Spleen (tissue), 11 donors: ENCODE data around the gene HNRNPA1. TPM values are rescaled to one million over a fixed set of nuclear protein-coding genes. Genes with fewer than 3 reads are reported as not detected.

Source experiments
- DNase-seq: peaks from one replicate; pipeline ENCODE4 v3.0.0-alpha.2; 2020
- H3K27ac ChIP-seq, 8 donors: fragments of 200-600 bp; sonication (generic) in 7 of 8; 1 replicate in 4 of 8; 2 replicates in 4 of 8; pipeline versions ENCODE4 v1.5.0 to v1.8.0; 2016 to 2021; ENCODE audit warnings: inconsistent platforms in 4 of 8, mild to moderate bottlenecking in 4 of 8, moderate library complexity in 1 of 8
- H3K27me3 ChIP-seq, 7 donors: fragments of 200-600 bp; sonication (generic) in 6 of 7; replicated peaks in 1 of 7; 1 replicate in 4 of 7; 2 replicates in 3 of 7; pipeline versions ENCODE4 v1.5.0 to v1.8.0; 2016 to 2021; ENCODE audit warnings: inconsistent platforms in 3 of 7, mild to moderate bottlenecking in 1 of 7
- H3K36me3 ChIP-seq, 6 donors: fragments of 200-600 bp; sonication (generic) in 5 of 6; 1 replicate in 4 of 6; 2 replicates in 2 of 6; pipeline versions ENCODE4 v1.5.0 to v1.8.0; 2016 to 2021; ENCODE audit warnings: inconsistent platforms in 2 of 6
- H3K4me1 ChIP-seq, 6 donors: fragments of 200-600 bp; sonication (generic) in 5 of 6; 1 replicate in 3 of 6; 2 replicates in 3 of 6; pipeline versions ENCODE4 v1.5.0 to v1.8.0; 2016 to 2021; ENCODE audit warnings: inconsistent platforms in 3 of 6
- H3K4me3 ChIP-seq, 8 donors: fragments of 200-600 bp; sonication (generic) in 7 of 8; 1 replicate in 4 of 8; 2 replicates in 4 of 8; pipeline versions ENCODE4 v1.5.0 to v1.8.0; 2016 to 2021; ENCODE audit warnings: inconsistent platforms in 4 of 8, mild to moderate bottlenecking in 4 of 8, moderate library complexity in 2 of 8
- H3K9me3 ChIP-seq, 8 donors: fragments of 200-600 bp; sonication (generic) in 7 of 8; 1 replicate in 4 of 8; 2 replicates in 4 of 8; pipeline versions ENCODE4 v1.5.0 to v1.8.0; 2016 to 2021; ENCODE audit warnings: inconsistent platforms in 4 of 8
- CTCF ChIP-seq, 11 experiments: fragments of 200-600 bp in 7 of 11; fragments of 450-650 bp in 4 of 11; sonication (generic) in 4 of 11; IDR thresholded peaks in 8 of 11; conservative IDR thresholded peaks in 3 of 11; 1 replicate in 7 of 11; 2 replicates in 4 of 11; pipeline versions ENCODE4 v1.4.0 to v1.8.0; 2016 to 2021; ENCODE audit warnings: antibody characterized with exemption in 11 of 11, inconsistent platforms in 4 of 11, mild to moderate bottlenecking in 1 of 11
- POLR2A ChIP-seq, 3 donors: fragments of 450-650 bp; IDR thresholded peaks; one replicate each; pipeline ENCODE4 v1.5.1; 2017; ENCODE audit warnings: antibody characterized with exemption in 3 of 3, mild to moderate bottlenecking in 1 of 3
- POLR2AphosphoS5 ChIP-seq, 3 donors: sonication (generic); formaldehyde crosslinking; IDR thresholded peaks; one replicate each; pipeline ENCODE4 v1.5.1; 2017; ENCODE audit warnings: antibody characterized with exemption in 3 of 3
- WGBS, 5 donors: extraction: QIAGEN DNeasy Blood & Tissue Kit in 3 of 5; methylation state at CpG; one replicate each; pipeline versions ENCODE4 v1.1.5 to v1.1.7; 2013 to 2018; 5-methylcytosine and 5-hydroxymethylcytosine counted together
- intact Hi-C: fragments of 100-400 bp; cut with DNase I; formaldehyde crosslinking; loops from one replicate; pipeline ENCODE4 v1.15.0; 2023; ENCODE audit warnings: low total_unique reads
- polyA plus RNA-seq, 3 donors: library from polyadenylated mRNA; stranded (reverse); fragments of 200-250 nt; gene quantifications; one replicate each; pipeline ENCODE4 v1.2.1, GENCODE V29; 2013
- total RNA-seq, 7 donors: library from RNA; depleted of rRNA in 3 of 7; stranded (reverse); fragments of >200 nt in 3 of 7; fragmentation: NEBNext Ultra II Directional in 4 of 7; extraction: Animal tissue kit (Norgen Biotek cat#: 25700) in 4 of 7; gene quantifications; one replicate each; pipeline versions ENCODE4 v1.1.0 to v1.2.1, GENCODE V29; 2016 to 2021
- donor health status: healthy with polysubstance abuse.
- donor health status: DM: no; HTN: no; CAD: no; lungs with moderate emphysema.
- donor health status: DM: no; HTN: no; CAD: no.
- donor health status: Bipolar disorder and iron deficiency.
- donor health status: healthy.
- donor health status: DM: no; HTN: no; CAD: no.
- donor health status: DM: yes; HTN: yes; CAD: no.

The HNRNPA1 gene
- total and polyA plus RNA-seq, 10 donors, result 511 to 1,168 (median 873) TPM

DNA sequence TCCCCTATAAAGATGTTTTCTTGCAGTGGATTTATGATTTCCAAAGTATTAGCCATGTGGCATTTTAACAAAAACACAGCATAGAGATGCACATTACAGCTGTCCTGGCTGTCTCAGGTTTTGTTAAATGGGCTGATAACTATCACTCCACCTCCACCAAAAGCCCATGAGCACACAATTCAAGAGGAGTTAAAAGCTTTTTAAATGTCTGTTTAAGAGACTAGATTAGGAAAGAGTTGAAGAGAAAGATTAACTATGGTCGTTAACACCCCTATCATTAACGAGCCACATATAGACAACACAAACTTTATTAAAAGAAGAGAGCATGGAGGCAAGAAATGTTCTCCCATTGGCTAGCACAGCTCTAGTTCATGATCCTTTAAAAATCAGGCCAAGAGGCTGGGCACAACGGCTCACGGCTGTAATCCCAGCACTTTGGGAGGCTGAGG lies 15.1 kb upstream of the HNRNPA1 start:
- Histone ChIP-seq H3K4me3 (no peak overlapping the region), H3K9me3 (no peaks in the 10 kb centered on the region), H3K27ac (no peak overlapping the region), H3K27me3 (no peaks in the 10 kb centered on the region), H3K36me3 (peaks cover 0 to 6% (median 0%) of the 10 kb centered on the region in 6 donors), H3K4me1 (peaks cover 0 to 41% (median 17%) of the 10 kb centered on the region in 6 donors)
- no peak for DNase-seq
- intact Hi-C loops, result no loop called here
- WGBS, 5 donors, result 84 to 96% (median 93%) methylated on average over 4 of the region's 4 CpGs
- TF ChIP-seq CTCF (IDR thresholded peaks at IDR 0.05 in 8 of 11, conservative IDR thresholded peaks at IDR 0.05 in 3 of 11), result no peak

DNA sequence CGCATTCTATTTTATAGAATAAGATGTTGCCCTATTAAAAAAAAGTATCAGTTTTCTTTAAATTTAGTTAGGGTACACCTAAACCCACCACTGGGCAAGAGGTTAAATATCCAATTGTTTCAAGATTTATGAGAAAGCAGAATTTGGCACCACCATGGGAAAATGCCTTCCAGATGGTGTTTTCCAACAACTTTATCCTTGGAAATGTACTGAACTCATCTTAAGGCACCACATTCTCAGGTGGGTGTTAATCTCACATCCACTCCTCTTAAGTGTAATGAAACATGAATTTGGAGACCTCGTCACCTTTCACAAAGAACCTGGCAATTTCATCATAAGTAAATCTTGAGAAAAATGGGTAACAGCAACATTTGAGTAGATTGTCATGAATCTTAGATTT lies 13.7 kb upstream of the HNRNPA1 start:
- H3K27ac ChIP-seq, result no peak overlapping the region
- H3K27me3 ChIP-seq, result no peaks in the 10 kb centered on the region
- intact Hi-C loops, result no loop called here
- H3K4me1 ChIP-seq, result peaks cover 0 to 27% (median 7%) of the 10 kb centered on the region in 6 donors
- peaks cover 0 to 6% (median 0%) of the 10 kb centered on the region in 6 donors for H3K36me3 ChIP-seq
- DNase-seq, result no peak
- 92 to 98% (median 94%) methylated on average over 2 of the region's 2 CpGs for WGBS, 5 donors
- no peaks in the 10 kb centered on the region for H3K9me3 ChIP-seq
- no peak for TF ChIP-seq POLR2A (IDR thresholded peaks at IDR 0.05)
- no peak overlapping the region for H3K4me3 ChIP-seq

GRCh38 chr12:54270345-54270744 lies 10.2 kb upstream of the HNRNPA1 start:
- peaks cover 0 to 28% (median 5%) of the 10 kb centered on the region in 6 donors for H3K36me3 ChIP-seq
- peaks cover 0 to 17% (median 0%) of the 10 kb centered on the region in 6 donors for H3K4me1 ChIP-seq
- 80 to 92% (median 86%) methylated on average over 2 of the region's 2 CpGs for WGBS, 5 donors
- intact Hi-C loops, result no loop called here
- H3K9me3 ChIP-seq, result no peaks in the 10 kb centered on the region
- no peak overlapping the region for H3K27ac ChIP-seq
- TF ChIP-seq POLR2AphosphoS5 (IDR thresholded peaks at IDR 0.05) (no peak), POLR2A (IDR thresholded peaks at IDR 0.05) (no peak), CTCF (IDR thresholded peaks at IDR 0.05 in 8 of 11, conservative IDR thresholded peaks at IDR 0.05 in 3 of 11) (no peak)
- H3K27me3 ChIP-seq, result no peaks in the 10 kb centered on the region
- H3K4me3 ChIP-seq, result no peak overlapping the region
- DNase-seq, result no peak

DNA sequence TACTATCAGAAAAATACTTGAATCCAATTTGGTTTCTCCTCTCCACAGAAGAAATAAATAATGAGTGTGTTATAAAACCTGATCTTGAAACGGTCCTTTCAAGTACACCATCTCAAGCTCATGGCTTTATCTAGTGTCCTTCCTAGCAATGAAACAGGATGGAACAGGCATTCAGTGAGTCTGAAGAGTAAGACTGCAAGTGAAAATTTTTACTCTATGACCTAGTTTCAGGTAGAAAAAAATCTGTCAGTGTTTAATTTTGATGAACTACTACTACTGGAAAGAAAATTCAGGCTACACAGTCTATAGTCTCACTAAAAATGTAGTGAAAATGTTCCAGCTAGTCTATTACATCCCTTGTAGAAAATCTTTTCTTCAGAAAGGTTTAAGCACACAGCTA lies 8.3 kb upstream of the HNRNPA1 start:
- H3K27me3 ChIP-seq, result no peaks in the 10 kb centered on the region
- no peak overlapping the region for H3K27ac ChIP-seq
- intact Hi-C loops, result no loop called here
- no peak overlapping the region for H3K4me3 ChIP-seq
- peaks cover 0 to 36% (median 8%) of the 10 kb centered on the region in 6 donors for H3K4me1 ChIP-seq
- WGBS, 5 donors, result 64 to 79% (median 70%) methylated on average over 1 of the region's 1 CpG
- no peak for DNase-seq
- TF ChIP-seq CTCF (IDR thresholded peaks at IDR 0.05 in 8 of 11, conservative IDR thresholded peaks at IDR 0.05 in 3 of 11), result no peak
- no peak for TF ChIP-seq POLR2A (IDR thresholded peaks at IDR 0.05)
- TF ChIP-seq POLR2AphosphoS5 (IDR thresholded peaks at IDR 0.05), result no peak
- peaks cover 0 to 28% (median 5%) of the 10 kb centered on the region in 6 donors for H3K36me3 ChIP-seq
- no peaks in the 10 kb centered on the region for H3K9me3 ChIP-seq

- H3K36me3 ChIP-seq, result peaks cover 0 to 22% (median 5%) of the 10 kb centered on the region in 6 donors
- no peaks in the 10 kb centered on the region for H3K27me3 ChIP-seq
- DNase-seq, result no peak
- intact Hi-C loops, result no loop called here
- H3K4me1 ChIP-seq, result peaks cover 15 to 53% (median 26%) of the 10 kb centered on the region in 6 donors
- 88 to 96% (median 94%) methylated on average over 2 of the region's 2 CpGs for WGBS, 5 donors
- no peak overlapping the region for H3K27ac ChIP-seq
- no peak overlapping the region for H3K4me3 ChIP-seq
- TF ChIP-seq POLR2AphosphoS5 (IDR thresholded peaks at IDR 0.05), result no peak
- H3K9me3 ChIP-seq, result no peaks in the 10 kb centered on the region
Measured at GRCh38 chr12:54273981-54274380, 6.5 kb upstream of the HNRNPA1 start.
